ENCODE data around the gene DNAJC27. TPM values are rescaled to one million over a fixed set of nuclear protein-coding genes. Genes with fewer than 3 reads are reported as not detected.

Gene DNAJC27
- total and polyA plus RNA-seq, 9 of the 15 experiments (the other 6 are each of a cell fraction or from before 2014, with no cell fraction given): 0.53 to 5.9 (median 3.0) TPM

GRCh38 chr2:25014631-25015030 lies 42.9 kb upstream of the DNAJC27 start:
- H3K36me3 ChIP-seq (ENCODE audit: control insufficient read depth, insufficient read depth, low read length): no peaks in the 10 kb centered on the region
- H3K9me3 ChIP-seq (replicated peaks; ENCODE audit: control insufficient read depth, insufficient read depth, low read depth, low read length): no peaks in the 10 kb centered on the region
- H3K4me2 ChIP-seq (ENCODE audit: insufficient read depth, low read length): no peak overlapping the region
- CTCF ChIA-PET (ENCODE audit: low intra/inter-chr PET ratio): no interaction called here
- ATAC-seq: no peak
- H3K9me1 ChIP-seq (ENCODE audit: control insufficient read depth, insufficient read depth, low read length): no peaks in the 10 kb centered on the region
- no peaks in the 10 kb centered on the region for H3K4me1 ChIP-seq (replicated peaks in 1 of 2; ENCODE audit: control insufficient read depth in 2 of 2, insufficient read depth in 2 of 2, low read length in 2 of 2)
- no peak overlapping the region for H3K9ac ChIP-seq (ENCODE audit: insufficient read depth in 1 of 2, low read depth in 2 of 2, low read length in 2 of 2)
- intact Hi-C loops (cut with micrococcal nuclease): no loop called here
- no peak for FAIRE-seq
- POLR2A ChIA-PET: interaction anchor here (1.2 kb wide), 2 partner anchors 11 to 21 kb away, joined by 3 to 4 read pairs; no protein-coding TSS in a partner anchor
- no peak overlapping the region for H3K27ac ChIP-seq (ENCODE audit: extremely low read depth, low read depth, low read length)
- H3K79me2 ChIP-seq (ENCODE audit: control insufficient read depth, insufficient read depth, low read length): no peaks in the 10 kb centered on the region
- under 1% methylated on average over 9 of the region's 9 CpGs for WGBS (ENCODE audit: insufficient coverage, low coverage, missing lambda C conversion rate)
- peaks cover 3% of the 10 kb centered on the region; the same call in 1 of the 2 replicates for H4K20me1 ChIP-seq (replicated peaks; ENCODE audit: control insufficient read depth, insufficient read depth, low read length)
- H3K4me3 ChIP-seq: no peak overlapping the region
- peaks cover 14 to 19% of the 10 kb centered on the region in 2 experiments for H3K27me3 ChIP-seq (ENCODE audit: control insufficient read depth in 2 of 2, insufficient read depth in 2 of 2, low read length in 2 of 2)
- in situ Hi-C loops (cut with MboI): no loop called here
- BruUV-seq (replicated peaks): no TSS peak
- DNase-seq (ENCODE audit: extremely low read depth in 1 of 4, low spot score in 3 of 4): no peak
- H2AFZ ChIP-seq (ENCODE audit: low read depth, low read length): no peak overlapping the region
- TF ChIP-seq PATZ1 (CRISPR knock-in tag; IDR thresholded peaks at IDR 0.05; ENCODE audit: borderline replicate concordance): no peak
- no peak for TF ChIP-seq CHD7 (IDR thresholded peaks at IDR 0.05; ENCODE audit: low read depth, low read length)
- TF ChIP-seq E2F8 (IDR thresholded peaks at IDR 0.05; ENCODE audit: low read depth, partially characterized antibody): no peak
- no peak for TF ChIP-seq NR1H2 (CRISPR knock-in tag; IDR thresholded peaks at IDR 0.05)
- no peak for TF ChIP-seq ZNF217 (CRISPR knock-in tag; IDR thresholded peaks at IDR 0.05)

All from K562 (cell line).